Karpas-422 (cell line): ENCODE data around the gene NDUFA6. TPM values are rescaled to one million over a fixed set of nuclear protein-coding genes. Genes with fewer than 3 reads are reported as not detected.
"Not testable (repeated sequence)": the region's sequence is repeated elsewhere in the genome, so short reads cannot be mapped to it uniquely, and the experiment has no call there.

ENCODE experiments used
- DNase-seq: peaks from one replicate; pipeline ENCODE4 v3.0.0-alpha.2; 2015
- H2AFZ ChIP-seq: fragments of 200-600 bp; sonication (generic); 2 replicates; pipeline ENCODE4 v1.6.1; 2014; ENCODE audit warnings: antibody characterized with exemption, low read length, mixed read lengths
- H3K27ac ChIP-seq: fragments of 200-600 bp; sonication (generic); 2 replicates; pipeline ENCODE4 v1.5.1; 2014; ENCODE audit warnings: mild to moderate bottlenecking, low read length, moderate library complexity
- H3K27me3 ChIP-seq: fragments of 200-600 bp; sonication (generic); 2 replicates; pipeline ENCODE4 v1.6.1; 2014; ENCODE audit warnings: low read length, mixed read lengths
- H3K36me3 ChIP-seq: fragments of 200-600 bp; sonication (generic); 2 replicates; pipeline ENCODE4 v1.6.1; 2014; ENCODE audit warnings: low read length, mixed read lengths; ENCODE audit not compliant: insufficient read depth
- H3K4me1 ChIP-seq: fragments of 200-600 bp; sonication (generic); 2 replicates; pipeline ENCODE4 v1.6.1; 2014; ENCODE audit warnings: mild to moderate bottlenecking, low read length, mixed read lengths
- H3K4me2 ChIP-seq: fragments of 200-600 bp; sonication (generic); 2 replicates; pipeline ENCODE4 v1.6.1; 2014; ENCODE audit warnings: low read length, low read depth, mild to moderate bottlenecking; ENCODE audit not compliant: poor library complexity, severe bottlenecking
- H3K4me3 ChIP-seq: fragments of 200-600 bp; sonication (generic); 2 replicates; pipeline ENCODE4 v1.5.1; 2014; ENCODE audit warnings: mild to moderate bottlenecking, antibody characterized with exemption, low read length, mixed read lengths
- H3K79me2 ChIP-seq: fragments of 200-600 bp; sonication (generic); 2 replicates; pipeline ENCODE4 v1.6.1; 2014; ENCODE audit warnings: mild to moderate bottlenecking, low read length, mixed read lengths
- H3K9ac ChIP-seq: fragments of 200-600 bp; sonication (generic); 2 replicates; pipeline ENCODE4 v1.6.0; 2014; ENCODE audit warnings: low read length
- H3K9me2 ChIP-seq: fragments of 200-600 bp; sonication (generic), shearing (Covaris generic); replicated peaks from 2 replicates; pipeline ENCODE4 v1.6.0; 2014; ENCODE audit warnings: mild to moderate bottlenecking, low read length, moderate library complexity; ENCODE audit not compliant: insufficient read depth
- H3K9me3 ChIP-seq: fragments of 300-700, 200-600 bp; sonication (generic); 2 replicates; pipeline ENCODE4 v1.6.1; 2014; ENCODE audit warnings: low read length, mixed read lengths
- H4K20me1 ChIP-seq: fragments of 200-600 bp; sonication (generic); 2 replicates; pipeline ENCODE4 v1.6.1; 2014; ENCODE audit warnings: mild to moderate bottlenecking, antibody characterized with exemption, low read length, low read depth; ENCODE audit not compliant: insufficient read depth
- total RNA-seq: library from RNA; depleted of rRNA; stranded (reverse); fragments of >200 nt; shearing (Covaris generic); gene quantifications from 2 replicates; pipeline ENCODE4 v1.2.3, GENCODE V29; 2014; ENCODE audit warnings: low replicate concordance

Gene NDUFA6
- total RNA-seq, 1 experiment from 2014 or later: 44.7 TPM

DNA sequence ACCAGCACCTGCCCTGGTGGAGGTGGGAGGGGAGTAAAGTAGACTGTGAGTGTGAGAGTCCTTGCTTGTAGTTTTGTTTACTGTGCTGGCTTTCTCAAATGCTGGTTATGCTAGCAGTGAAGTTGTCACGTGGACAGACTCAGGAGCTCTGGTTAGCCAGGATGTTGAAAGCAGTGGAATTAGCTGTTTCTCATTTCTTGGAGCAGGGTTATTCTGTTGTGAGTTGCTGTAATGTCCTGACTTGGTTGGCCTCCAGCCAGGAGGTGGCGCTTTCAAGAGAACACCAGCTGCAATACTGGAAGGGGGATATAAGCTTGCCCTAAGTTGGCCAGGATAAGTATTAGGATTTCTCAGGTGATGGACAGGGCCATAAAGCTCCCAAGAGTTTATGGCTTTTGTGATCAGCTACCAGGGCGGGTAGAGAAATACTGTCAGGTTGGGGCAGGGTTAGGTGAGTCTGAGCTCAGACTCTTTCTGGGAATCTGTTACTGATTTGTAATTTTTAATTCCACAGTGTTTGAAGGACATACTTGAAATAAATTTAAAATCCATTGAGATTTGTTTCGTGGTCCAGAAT lies 26.4 kb upstream of the NDUFA6 start:
- no peak overlapping the region for H3K27ac ChIP-seq
- H3K36me3 ChIP-seq: no peaks in the 10 kb centered on the region
- H4K20me1 ChIP-seq: no peaks in the 10 kb centered on the region
- H3K9me3 ChIP-seq: peaks cover 10% of the 10 kb centered on the region; the same call in 1 of the 2 replicates
- no peaks in the 10 kb centered on the region for H3K9me2 ChIP-seq
- peaks cover 8% of the 10 kb centered on the region for H3K4me1 ChIP-seq
- no peaks in the 10 kb centered on the region for H3K27me3 ChIP-seq
- H3K4me3 ChIP-seq: no peak overlapping the region
- no peak overlapping the region for H3K4me2 ChIP-seq
- H3K9ac ChIP-seq: no peak overlapping the region
- H3K79me2 ChIP-seq: no peaks in the 10 kb centered on the region
- no peak overlapping the region for H2AFZ ChIP-seq
- DNase-seq: peak; percentile 51

DNA sequence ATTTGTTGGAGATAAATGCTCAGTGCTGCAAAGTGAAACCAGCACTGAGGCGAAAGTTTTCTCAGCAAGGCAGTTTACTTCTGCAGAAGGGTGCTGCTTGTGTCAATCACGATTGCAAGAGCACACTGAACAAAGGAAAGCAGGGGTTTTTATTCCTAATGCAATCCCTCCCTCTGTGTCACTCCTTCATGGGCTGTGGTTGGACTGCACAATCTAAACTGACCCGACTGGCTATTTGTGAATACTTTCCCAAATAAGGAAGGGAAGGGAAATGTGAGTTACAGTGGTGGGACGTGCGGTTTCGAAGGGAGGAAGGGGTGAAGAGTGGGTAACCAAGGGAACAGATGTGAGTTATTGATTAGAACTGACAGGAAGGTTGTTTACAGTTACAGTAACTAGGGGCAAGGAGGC lies 24.9 kb upstream of the NDUFA6 start:
- H4K20me1 ChIP-seq, H3K27ac ChIP-seq, H3K4me3 ChIP-seq, H3K36me3 ChIP-seq, H3K4me1 ChIP-seq, H3K27me3 ChIP-seq, H3K4me2 ChIP-seq, DNase-seq, H3K9me2 ChIP-seq, H2AFZ ChIP-seq, H3K79me2 ChIP-seq, H3K9ac ChIP-seq: not testable (repeated sequence)
- peaks cover 10% of the 10 kb centered on the region; the same call in 1 of the 2 replicates for H3K9me3 ChIP-seq

DNA sequence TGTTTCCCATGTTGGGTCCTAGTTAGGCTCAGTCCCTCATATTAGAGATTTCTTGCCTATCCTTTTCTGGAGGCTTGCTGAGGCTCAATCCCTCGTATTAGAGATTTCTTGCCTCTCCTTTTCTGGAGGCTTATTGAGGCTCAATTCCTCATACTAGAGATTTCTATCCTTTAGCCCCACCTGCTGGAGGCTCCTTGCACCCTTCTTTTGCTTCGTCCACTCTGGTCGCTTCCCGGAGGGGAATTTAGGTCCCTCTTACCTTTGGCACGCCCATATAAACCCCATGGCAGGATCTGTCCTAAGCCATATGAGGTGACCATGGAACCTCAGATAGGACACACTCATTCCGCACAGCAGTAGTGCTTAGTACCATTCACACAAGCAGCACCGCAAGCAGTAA lies 24.1 kb upstream of the NDUFA6 start:
- Histone ChIP-seq H3K4me2 (no peak overlapping the region), H3K9ac (no peak overlapping the region), H3K4me1 (no peaks in the 10 kb centered on the region), H2AFZ (no peak overlapping the region), H3K36me3 (no peaks in the 10 kb centered on the region), H3K27me3 (no peaks in the 10 kb centered on the region), H3K27ac (no peak overlapping the region), H3K4me3 (no peak overlapping the region), H3K9me3 (peaks cover 10% of the 10 kb centered on the region; the same call in 1 of the 2 replicates), H3K79me2 (no peaks in the 10 kb centered on the region), H4K20me1 (no peaks in the 10 kb centered on the region), H3K9me2 (no peaks in the 10 kb centered on the region)
- DNase-seq: peak; percentile 71

DNA sequence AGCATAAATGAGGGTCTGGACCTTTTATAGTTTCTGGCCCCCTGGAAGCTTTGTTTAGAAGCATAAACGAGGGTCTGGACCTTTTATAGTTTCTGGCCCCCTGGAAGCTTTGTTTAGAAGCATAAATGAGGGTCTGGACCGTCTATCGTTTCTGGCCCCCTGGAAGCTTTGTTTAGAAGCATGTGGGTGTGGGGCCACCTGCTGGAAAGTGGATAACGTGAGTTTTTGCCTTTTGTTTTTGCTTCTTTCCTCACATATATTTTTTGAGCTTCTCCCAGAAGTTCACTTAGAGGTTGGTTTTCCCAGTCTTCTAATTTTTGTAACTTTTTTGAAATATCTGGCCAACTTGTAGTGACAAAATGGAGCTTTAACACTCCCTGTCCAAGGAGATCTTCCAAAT lies 22.2 kb upstream of the NDUFA6 start:
- not testable (repeated sequence) for H2AFZ ChIP-seq, H3K4me1 ChIP-seq, H4K20me1 ChIP-seq, H3K4me2 ChIP-seq, H3K79me2 ChIP-seq, H3K27ac ChIP-seq, H3K9me2 ChIP-seq, H3K27me3 ChIP-seq, H3K4me3 ChIP-seq, H3K9ac ChIP-seq, H3K36me3 ChIP-seq
- H3K9me3 ChIP-seq: peaks cover 10% of the 10 kb centered on the region; the same call in 1 of the 2 replicates
- peak; percentile 61 for DNase-seq

DNA sequence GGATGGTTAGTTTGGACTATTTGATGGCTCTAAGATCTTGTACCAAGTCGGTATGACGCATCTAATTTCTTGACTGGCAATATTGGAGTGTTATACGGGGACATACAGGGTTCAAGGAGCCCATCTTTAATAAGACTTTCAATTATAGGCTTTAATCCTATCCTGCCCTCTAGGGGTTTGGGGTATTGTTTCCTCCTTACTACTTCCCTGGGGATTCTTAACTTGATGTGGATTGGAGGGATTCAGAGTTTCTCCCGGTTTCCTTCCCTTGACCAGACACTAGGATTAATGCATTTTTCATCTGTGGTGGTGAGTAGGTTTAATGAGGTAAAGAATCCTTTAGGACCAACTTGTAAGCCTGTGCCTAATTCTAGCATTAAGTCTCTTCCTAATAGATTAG lies 21.2 kb upstream of the NDUFA6 start:
- H3K79me2 ChIP-seq: no peaks in the 10 kb centered on the region
- peaks cover 10% of the 10 kb centered on the region; the same call in 1 of the 2 replicates for H3K9me3 ChIP-seq
- no peaks in the 10 kb centered on the region for H4K20me1 ChIP-seq
- H3K4me3 ChIP-seq: no peak overlapping the region
- no peaks in the 10 kb centered on the region for H3K36me3 ChIP-seq
- no peak overlapping the region for H3K4me2 ChIP-seq
- no peak overlapping the region for H3K9ac ChIP-seq
- no peaks in the 10 kb centered on the region for H3K9me2 ChIP-seq
- no peaks in the 10 kb centered on the region for H3K27me3 ChIP-seq
- no peaks in the 10 kb centered on the region for H3K4me1 ChIP-seq
- no peak overlapping the region for H2AFZ ChIP-seq
- H3K27ac ChIP-seq: no peak overlapping the region
- DNase-seq: no peak

DNA sequence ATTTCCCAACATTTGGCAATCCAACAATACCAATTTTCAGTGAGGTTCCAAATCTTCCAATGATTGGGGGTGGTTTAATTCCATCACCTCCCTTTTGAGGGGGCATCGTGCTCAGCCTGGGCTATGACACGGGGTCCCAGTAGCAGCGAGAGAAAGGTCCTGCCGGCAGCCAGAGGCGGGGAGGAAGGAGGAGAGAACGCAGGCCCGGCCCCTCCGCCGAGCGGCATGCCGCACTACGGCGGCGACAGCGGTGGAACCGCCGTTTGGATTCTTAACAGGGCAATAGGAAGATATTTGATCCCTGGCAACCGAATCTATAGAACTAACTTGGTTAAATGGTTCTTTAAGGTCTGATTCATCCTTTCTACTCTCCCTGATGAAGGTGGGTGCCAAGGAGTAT lies 18.3 kb upstream of the NDUFA6 start:
- Histone ChIP-seq H4K20me1 (no peaks in the 10 kb centered on the region), H3K79me2 (no peaks in the 10 kb centered on the region), H3K27me3 (no peaks in the 10 kb centered on the region; the same call in 1 of the 2 replicates), H3K27ac (no peak overlapping the region), H3K4me3 (no peak overlapping the region), H2AFZ (no peak overlapping the region), H3K9ac (no peak overlapping the region), H3K36me3 (peaks cover 3% of the 10 kb centered on the region; the same call in 1 of the 2 replicates), H3K4me2 (no peak overlapping the region), H3K9me3 (peaks cover 10% of the 10 kb centered on the region; the same call in 1 of the 2 replicates), H3K9me2 (no peaks in the 10 kb centered on the region), H3K4me1 (no peaks in the 10 kb centered on the region)
- DNase-seq: no peak

DNA sequence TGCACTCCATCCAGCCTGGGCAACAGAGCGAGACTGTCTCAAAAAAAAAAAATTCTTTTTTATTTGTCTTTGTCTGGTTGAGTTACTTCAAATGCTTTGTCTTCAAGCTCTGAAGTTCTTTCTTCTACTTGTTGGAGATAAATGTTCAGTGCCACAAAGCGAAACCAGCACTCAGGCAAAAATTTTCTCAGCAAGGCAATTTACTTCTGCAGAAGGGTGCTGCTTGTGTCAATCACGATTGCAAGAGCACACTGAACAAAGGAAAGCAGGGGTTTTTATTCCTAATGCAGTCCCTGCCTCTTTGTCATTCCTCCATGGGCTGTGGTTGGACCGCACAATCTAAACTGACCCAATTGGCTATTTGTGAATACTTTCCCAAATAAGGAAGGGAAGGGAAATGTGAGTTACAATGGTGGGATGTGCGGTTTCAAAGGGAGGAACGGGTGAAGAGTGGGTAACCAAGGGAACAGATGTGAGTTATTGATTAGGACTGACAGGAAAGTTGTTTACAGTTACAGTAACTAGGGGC lies 13.8 kb upstream of the NDUFA6 start:
- not testable (repeated sequence) for H3K36me3 ChIP-seq, H3K4me3 ChIP-seq, H3K9me2 ChIP-seq, H3K4me1 ChIP-seq, H2AFZ ChIP-seq, H3K9ac ChIP-seq, DNase-seq, H3K4me2 ChIP-seq, H4K20me1 ChIP-seq, H3K79me2 ChIP-seq, H3K27me3 ChIP-seq, H3K27ac ChIP-seq
- peaks cover 29% of the 10 kb centered on the region for H3K9me3 ChIP-seq

DNA sequence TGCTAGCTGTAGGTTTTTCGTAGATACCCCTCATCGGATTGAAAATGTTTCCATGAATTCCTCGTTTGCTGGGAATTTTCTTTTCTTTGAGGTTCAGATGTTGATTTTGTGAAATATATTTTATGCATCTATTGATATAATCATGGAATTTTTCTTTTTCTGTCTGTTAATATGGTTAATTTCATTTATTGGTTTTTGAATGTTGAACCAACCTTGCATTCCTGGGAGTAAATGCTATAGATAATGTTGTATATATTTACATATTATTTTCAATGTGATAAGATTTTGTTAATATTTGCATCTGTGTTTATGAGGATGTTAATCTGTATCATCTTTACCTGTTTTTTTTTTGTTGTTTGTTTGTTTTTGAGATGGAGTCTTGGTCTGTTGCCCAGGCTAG lies 10.6 kb upstream of the NDUFA6 start:
- peaks cover 29% of the 10 kb centered on the region for H3K9me3 ChIP-seq
- H3K27ac ChIP-seq: no peak overlapping the region
- H2AFZ ChIP-seq: no peak overlapping the region
- no peaks in the 10 kb centered on the region for H3K9me2 ChIP-seq
- no peak overlapping the region for H3K4me3 ChIP-seq
- no peak overlapping the region for H3K4me2 ChIP-seq
- H3K79me2 ChIP-seq: no peaks in the 10 kb centered on the region
- DNase-seq: no peak
- no peak overlapping the region for H3K9ac ChIP-seq
- H3K4me1 ChIP-seq: no peaks in the 10 kb centered on the region
- H4K20me1 ChIP-seq: no peaks in the 10 kb centered on the region
- no peaks in the 10 kb centered on the region; the same call in 1 of the 2 replicates for H3K27me3 ChIP-seq
- peaks cover 3% of the 10 kb centered on the region; the same call in 1 of the 2 replicates for H3K36me3 ChIP-seq
